GM12874 (cell line): ENCODE measurements around the gene GLIS1.

Experiments
- TF ChIP-seq, protein P1 (sequence below): IDR thresholded peaks from 2 replicates; pipeline ENCODE4 v1.5.1; 2011; ENCODE audit warnings: low read depth, mild to moderate bottlenecking, control low read depth, low read length, moderate library complexity; ENCODE audit not compliant: insufficient read depth

GLIS1 gene

DNA sequence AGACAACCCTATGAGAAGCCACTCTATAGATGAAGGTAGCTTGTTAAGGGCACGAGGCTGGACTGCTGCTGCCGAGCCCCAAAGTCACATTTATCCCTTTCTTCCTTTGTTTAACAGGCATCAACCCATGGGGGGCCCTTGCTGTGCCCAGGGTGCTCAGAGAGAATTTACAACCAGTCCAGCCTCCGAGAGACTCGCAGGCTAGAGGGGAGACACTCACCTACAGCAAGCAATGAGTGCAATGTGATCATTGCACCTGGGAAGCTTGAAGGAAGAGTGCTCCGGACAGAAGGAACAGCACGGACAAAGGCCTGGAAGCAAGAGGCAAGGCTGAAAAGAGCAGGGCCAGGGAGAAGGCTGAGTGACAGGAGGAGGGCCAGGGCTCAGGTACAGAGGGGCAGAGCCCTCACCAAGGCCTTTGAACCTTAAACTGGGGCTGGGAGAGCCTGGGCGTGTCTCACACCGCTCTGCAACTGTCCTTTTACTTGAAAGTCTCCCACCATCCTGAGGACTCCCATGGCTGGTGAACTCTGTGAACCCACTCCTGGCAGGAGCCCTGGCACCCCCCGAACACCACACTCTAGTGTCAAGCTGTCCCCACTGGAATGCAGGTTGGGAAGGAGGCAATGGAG is 252.5 kb downstream of the GLIS1 start:
- TF ChIP-seq, protein P1, sequence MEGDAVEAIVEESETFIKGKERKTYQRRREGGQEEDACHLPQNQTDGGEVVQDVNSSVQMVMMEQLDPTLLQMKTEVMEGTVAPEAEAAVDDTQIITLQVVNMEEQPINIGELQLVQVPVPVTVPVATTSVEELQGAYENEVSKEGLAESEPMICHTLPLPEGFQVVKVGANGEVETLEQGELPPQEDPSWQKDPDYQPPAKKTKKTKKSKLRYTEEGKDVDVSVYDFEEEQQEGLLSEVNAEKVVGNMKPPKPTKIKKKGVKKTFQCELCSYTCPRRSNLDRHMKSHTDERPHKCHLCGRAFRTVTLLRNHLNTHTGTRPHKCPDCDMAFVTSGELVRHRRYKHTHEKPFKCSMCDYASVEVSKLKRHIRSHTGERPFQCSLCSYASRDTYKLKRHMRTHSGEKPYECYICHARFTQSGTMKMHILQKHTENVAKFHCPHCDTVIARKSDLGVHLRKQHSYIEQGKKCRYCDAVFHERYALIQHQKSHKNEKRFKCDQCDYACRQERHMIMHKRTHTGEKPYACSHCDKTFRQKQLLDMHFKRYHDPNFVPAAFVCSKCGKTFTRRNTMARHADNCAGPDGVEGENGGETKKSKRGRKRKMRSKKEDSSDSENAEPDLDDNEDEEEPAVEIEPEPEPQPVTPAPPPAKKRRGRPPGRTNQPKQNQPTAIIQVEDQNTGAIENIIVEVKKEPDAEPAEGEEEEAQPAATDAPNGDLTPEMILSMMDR, result no peak

GRCh38 chr1:53485478-53486394 is 253.2 kb downstream of the GLIS1 start:
- TF ChIP-seq, protein P1, result peak; percentile 85

- TF ChIP-seq, protein P1, result no peak
Observed at GRCh38 chr1:53484705-53485477, 254.1 kb downstream of the GLIS1 start.

GRCh38 chr1:53483656-53484055 is 255.3 kb downstream of the GLIS1 start:
- TF ChIP-seq, protein P1, result no peak

GRCh38 chr1:53483170-53483569 is 255.8 kb downstream of the GLIS1 start:
- TF ChIP-seq, protein P1, result no peak

DNA sequence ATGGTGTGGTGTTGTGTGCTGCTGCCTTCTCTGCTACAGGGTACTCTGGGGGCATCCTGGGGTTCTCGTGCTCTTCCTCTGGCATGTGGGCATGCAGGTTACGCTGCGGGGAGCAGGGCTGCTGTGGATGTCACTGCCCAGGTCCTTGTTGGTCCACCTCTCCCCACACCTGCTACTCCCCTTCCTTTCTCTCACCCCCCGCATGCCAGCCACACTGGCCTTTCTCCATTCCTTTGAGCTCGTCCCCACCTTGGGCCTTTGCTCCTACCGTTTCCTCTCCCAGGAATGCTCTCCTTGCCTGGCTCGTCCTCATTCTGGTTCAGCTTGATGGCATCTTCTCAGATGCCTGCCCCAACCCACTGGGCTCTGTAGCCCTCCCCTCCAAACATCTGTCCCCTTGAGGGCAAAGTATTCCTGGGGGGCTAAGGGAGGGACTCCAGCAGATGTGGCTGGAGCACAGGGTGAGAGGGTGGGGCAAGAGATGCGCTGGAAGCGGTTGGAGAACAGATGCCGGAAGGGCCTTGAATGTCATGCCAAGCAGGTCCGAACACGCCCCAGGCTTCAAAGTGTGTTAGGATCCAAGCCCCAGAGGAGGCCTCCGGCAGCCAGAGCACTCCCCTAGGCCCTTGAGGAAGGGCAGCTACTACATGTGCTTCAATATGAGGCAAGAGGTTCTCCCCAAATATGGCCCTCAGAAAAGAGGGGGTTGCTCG is 256.4 kb downstream of the GLIS1 start:
- TF ChIP-seq, protein P1, result no peak
